WI38 (cell line): ENCODE data around the gene EPSTI1.
"Not testable (repeated sequence)": the region's sequence is repeated elsewhere in the genome, so short reads cannot be mapped to it uniquely, and the experiment has no call there.

Experiments used
- H3K4me3 ChIP-seq: 2 replicates; pipeline ENCODE4 v1.5.1; 2011; ENCODE audit warnings: low read depth, mild to moderate bottlenecking, control low read depth, low read length
- CTCF ChIP-seq: IDR thresholded peaks from 2 replicates; pipeline ENCODE4 v1.5.1; 2012; ENCODE audit warnings: low read depth, mild to moderate bottlenecking, control low read depth, low read length

EPSTI1 gene

DNA sequence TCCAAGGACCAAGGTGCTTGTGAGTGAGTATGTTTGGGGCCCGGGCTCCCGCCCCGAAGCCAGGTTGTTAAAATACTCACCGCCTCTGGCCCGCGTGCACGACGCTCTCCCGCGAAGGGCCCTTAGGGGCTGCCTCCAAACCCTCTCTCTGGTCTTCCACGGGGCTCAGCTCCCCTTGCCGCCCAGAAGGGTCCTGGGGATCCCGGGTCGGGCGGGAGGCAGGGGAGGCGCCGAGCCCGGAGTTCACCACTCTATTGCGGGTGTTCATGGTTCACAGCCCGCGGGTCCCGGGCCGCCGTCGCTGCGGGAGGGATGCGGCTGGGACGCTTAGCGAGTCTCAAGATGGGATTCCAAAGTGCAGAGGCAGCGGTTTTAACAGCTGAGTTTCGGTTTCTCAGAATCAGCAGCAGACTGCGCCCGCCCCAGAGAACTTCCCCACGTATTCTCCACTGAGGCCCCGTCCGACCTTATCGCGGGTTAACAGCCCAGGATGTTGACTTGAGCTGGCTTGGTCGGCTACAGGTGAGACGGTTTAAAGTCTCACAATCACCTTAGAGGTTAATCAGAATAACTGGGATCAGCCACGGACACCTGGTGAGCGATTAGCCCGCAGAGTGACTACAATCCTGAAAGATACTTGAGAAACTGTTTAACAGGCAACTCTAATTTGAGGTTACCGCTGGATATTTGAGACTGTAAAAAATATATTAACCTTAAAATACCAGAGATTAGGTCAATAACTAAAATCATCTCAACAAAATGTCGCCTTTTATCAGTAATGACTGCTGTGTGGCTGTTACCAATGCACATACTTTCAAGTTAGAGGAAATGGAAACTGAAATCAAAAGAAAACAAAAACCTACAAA lies at the start of gene EPSTI1:
EPSTI1 (minus strand) TSS at position 344 of the 866 bp plus-strand sequence; CDS start at position 268, 76 bp downstream.
- H3K4me3 ChIP-seq: peak within 1 kb of the TSS; percentile 64
- TF ChIP-seq CTCF: no peak

DNA sequence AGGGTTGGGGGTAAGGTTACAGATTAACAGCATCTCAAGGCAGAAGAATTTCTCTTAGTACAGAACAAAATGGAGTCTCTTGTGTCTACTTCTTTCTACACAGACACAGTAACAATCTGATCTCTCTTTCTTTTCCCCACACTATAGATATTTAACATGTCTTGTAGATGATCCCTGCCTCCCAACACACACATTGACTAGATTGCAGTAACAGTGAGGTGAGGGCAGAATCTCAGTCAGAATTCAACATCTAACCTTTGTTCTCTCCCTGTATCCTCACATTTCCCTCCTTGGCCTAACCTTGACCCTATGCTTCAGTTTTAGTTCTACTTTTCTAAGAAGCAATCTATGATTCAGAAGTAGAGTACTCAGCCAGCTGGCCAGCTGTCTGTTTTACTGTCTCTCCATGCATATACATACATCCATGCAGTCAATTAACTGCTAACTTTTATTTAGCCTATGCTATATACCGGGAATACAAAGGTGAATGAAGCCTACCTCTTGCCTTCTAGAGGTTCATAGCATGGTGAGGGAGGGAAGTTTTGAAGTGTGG lies 49.4 kb upstream of the EPSTI1 start:
- no peak for TF ChIP-seq CTCF
- H3K4me3 ChIP-seq: no peak overlapping the region

DNA sequence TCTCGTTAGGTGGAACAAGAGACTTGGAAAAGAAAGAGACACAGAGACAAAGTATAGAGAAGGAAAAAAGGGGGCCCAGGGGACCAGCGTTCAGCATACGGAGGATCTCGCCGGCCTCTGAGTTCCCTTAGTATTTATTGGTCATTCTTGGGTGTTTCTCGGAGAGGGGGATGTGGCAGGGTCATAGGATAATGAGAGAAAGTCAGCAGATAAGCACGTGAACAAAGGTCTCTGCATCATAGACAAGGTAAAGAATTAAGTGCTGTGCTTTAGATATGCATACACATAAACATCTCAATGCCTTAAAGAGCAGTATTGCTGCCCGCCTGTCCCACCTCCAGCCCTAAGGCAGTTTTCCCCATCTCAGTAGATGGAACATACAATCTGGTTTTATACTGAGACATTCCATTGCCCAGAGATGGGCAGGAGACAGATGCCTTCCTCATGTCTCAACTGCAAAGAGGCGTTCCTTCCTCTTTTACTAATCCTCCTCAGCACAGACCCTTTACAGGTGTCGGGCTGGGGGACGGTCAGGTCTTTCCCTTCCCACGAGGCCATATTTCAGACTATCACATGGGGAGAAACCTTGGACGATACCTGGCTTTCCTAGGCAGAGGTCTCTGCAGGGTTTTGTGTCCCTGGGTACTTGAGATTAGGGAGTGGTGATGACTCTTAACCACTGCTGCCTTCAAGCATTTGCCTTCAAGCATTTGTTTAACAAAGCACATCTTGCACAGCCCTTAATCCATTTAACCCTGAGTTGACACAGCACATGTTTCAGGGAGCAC lies 48.7 kb upstream of the EPSTI1 start:
- not testable (repeated sequence) for H3K4me3 ChIP-seq

DNA sequence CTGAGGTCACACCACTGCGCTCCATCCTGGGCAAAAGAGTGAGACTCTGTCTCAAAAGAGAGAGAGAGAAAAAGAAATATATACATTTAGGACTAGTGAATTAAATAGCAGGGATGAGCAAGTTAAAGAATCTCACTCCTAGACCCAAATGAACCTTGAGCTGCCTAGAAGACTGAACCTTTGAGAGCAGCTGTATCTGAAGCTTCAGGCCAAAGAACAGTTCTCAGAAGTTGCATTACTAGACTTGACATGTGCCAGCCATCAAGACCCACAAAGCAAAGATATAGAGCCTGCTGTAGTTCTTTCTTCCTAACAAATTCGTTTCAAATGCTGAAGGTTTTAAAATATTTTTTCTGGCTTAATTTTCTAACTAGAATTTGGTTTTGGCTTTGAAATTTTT lies 47.9 kb upstream of the EPSTI1 start:
- TF ChIP-seq CTCF: no peak
- H3K4me3 ChIP-seq: no peak overlapping the region

GRCh38 chr13:43036351-43037250 lies 44.6 kb upstream of the EPSTI1 start:
- TF ChIP-seq CTCF: no peak

DNA sequence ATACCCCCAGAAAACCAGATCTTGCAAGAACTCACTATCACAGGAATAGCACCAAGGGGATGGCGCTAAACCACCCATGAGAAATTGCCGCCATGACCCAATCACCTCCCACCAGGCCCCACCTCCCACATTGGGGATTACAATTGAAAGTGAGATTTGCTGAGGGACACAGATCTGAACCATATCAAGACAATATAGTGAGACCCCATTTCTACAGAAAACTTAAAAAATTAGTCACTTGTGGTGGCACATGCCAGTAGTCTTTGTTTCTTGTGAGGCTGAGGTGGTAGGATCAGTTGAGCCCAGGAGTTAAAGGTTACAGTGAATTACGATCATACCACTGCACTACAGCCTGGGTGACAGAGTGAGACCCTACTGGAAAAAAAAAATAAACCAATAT lies 41.0 kb upstream of the EPSTI1 start:
- no peak overlapping the region for H3K4me3 ChIP-seq
- TF ChIP-seq CTCF: no peak

More at GRCh38 chr13:43036351-43037250, 44.6 kb upstream of the EPSTI1 start:
- no peak overlapping the region for H3K4me3 ChIP-seq

DNA sequence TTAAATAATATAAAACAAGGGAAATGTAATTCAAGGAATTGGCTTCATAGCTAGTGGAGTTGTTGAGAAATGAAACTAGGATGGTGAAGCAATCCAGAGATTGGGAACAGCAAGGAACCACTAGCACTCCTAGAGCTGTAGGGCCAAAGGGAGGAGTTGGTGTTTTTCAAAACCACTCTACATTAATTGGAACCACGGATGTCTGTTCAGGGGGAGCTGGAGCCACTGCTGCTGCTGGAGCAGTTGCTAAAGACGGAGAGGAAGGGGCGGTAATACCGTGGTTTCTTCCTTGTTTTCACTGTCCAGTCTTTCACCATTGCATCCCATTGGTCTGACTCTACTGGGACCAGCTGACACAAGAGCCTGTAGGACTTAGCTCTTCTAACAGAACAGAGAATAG lies 39.8 kb upstream of the EPSTI1 start:
- H3K4me3 ChIP-seq: no peak overlapping the region
- no peak for TF ChIP-seq CTCF
